SH-SY5Y (cell line): ENCODE measurements around the gene HPCAL1.

Experiments used
- GATA2 ChIP-seq: IDR thresholded peaks from 2 replicates; pipeline ENCODE4 v1.6.1; 2011; ENCODE audit warnings: mild to moderate bottlenecking, low read depth, low read length
- GATA3 ChIP-seq: IDR thresholded peaks from 2 replicates; pipeline ENCODE4 v1.6.1; 2011; ENCODE audit warnings: low read depth, mild to moderate bottlenecking, low read length, moderate library complexity

GRCh38 chr2:10432311-10433181 is 129.8 kb downstream of the HPCAL1 start:
- TF ChIP-seq GATA2: no peak
- no peak for TF ChIP-seq GATA3
